GM12801 (cell line): ENCODE data around the gene ALX4.

Source experiments
- TF ChIP-seq, protein P1 (sequence below): IDR thresholded peaks from one replicate; pipeline ENCODE4 v1.5.1; 2011; ENCODE audit warnings: control low read depth; ENCODE audit not compliant: insufficient read length; ENCODE audit errors: extremely low read depth

The ALX4 gene

GRCh38 chr11:44320289-44320973, 10.5 kb upstream of the ALX4 start:
- TF ChIP-seq, protein P1, sequence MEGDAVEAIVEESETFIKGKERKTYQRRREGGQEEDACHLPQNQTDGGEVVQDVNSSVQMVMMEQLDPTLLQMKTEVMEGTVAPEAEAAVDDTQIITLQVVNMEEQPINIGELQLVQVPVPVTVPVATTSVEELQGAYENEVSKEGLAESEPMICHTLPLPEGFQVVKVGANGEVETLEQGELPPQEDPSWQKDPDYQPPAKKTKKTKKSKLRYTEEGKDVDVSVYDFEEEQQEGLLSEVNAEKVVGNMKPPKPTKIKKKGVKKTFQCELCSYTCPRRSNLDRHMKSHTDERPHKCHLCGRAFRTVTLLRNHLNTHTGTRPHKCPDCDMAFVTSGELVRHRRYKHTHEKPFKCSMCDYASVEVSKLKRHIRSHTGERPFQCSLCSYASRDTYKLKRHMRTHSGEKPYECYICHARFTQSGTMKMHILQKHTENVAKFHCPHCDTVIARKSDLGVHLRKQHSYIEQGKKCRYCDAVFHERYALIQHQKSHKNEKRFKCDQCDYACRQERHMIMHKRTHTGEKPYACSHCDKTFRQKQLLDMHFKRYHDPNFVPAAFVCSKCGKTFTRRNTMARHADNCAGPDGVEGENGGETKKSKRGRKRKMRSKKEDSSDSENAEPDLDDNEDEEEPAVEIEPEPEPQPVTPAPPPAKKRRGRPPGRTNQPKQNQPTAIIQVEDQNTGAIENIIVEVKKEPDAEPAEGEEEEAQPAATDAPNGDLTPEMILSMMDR, result no peak

DNA sequence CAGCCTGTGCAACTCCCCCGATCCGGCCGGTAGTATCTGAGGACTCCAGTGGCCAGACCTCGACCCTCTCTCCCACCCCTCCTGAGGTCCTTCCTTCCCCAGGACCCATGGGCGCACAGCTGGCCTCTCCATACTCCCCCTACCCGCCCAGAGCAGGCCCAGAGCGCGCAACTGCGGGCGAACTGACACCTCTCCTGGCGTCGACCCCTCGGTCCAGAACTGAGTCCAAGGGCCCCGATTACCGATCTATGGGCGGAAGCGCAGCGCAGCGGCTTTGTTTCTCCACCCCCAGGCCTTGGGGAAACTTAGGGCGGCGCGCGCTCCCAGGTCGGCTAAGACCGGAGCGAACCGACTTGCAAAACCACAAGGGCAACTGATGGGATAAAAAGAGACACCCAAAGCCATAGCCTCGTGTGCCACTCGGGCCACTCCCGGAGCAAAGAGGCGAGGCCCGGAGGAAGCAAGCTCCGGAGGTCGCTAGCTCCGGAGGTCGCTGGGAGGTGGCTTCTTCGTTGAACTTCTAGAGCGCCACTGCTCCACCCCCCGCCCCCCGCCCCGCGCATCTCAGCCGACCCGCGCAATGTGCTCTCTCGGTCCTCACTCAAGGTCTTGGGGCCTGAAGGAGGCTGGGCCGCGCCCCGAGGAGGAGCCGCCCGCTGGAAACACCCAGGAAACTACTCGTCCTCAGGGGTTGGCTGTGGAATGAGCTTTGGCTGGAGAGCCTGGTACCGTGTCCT, 9.8 kb upstream of the ALX4 start:
- TF ChIP-seq, protein P1, result no peak

- TF ChIP-seq, protein P1, result no peak
Measured at GRCh38 chr11:44319170-44319551, 9.2 kb upstream of the ALX4 start.

DNA sequence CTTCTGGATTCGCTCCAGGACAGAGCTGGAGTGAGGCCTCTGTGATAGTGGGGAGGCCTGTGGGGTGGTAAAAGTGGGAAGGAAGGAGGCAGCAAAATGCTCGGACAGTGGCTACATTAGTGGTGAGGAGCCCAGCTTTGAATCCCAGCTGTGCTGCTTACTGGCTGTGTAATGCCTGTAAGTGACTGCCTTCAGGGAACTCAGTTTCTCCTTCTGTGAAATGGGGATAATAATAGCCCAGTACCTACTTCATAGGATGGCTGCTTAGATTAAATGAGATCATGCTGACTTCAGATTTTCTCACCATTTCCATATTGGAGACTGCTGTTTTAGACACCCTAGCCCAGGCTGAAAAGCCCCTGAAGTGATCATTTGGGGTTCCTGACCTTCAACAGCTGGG, 8.4 kb upstream of the ALX4 start:
- TF ChIP-seq, protein P1, result no peak

DNA sequence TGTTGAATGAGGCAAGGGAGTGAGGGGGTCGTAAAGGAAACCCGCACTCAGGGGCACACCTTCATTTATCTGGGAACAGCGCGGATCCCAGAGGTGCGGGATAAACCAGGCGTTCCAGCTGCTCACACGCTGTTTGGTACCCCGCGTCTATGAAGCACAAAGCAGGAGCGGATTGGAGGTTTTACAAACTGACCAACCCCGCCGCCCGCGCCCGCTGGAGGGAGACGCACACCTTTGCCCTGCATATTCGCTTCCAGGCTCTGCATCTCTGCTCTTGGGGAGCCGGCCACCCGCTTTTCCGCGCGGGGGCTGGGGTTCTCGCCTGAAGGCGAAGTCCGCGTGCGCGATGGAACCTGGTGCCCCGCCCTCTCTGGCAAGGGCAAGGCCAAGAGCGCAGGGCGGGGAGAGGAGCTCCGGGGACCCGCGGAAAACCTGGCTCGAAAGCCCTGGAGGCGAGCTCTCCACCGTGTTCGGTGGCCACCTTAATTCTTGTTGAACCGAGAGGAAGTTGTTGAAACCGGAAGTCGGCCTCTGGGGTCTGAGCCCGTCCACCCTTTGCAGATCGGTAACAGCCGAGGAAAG, 6.8 kb upstream of the ALX4 start:
- TF ChIP-seq, protein P1, result no peak

DNA sequence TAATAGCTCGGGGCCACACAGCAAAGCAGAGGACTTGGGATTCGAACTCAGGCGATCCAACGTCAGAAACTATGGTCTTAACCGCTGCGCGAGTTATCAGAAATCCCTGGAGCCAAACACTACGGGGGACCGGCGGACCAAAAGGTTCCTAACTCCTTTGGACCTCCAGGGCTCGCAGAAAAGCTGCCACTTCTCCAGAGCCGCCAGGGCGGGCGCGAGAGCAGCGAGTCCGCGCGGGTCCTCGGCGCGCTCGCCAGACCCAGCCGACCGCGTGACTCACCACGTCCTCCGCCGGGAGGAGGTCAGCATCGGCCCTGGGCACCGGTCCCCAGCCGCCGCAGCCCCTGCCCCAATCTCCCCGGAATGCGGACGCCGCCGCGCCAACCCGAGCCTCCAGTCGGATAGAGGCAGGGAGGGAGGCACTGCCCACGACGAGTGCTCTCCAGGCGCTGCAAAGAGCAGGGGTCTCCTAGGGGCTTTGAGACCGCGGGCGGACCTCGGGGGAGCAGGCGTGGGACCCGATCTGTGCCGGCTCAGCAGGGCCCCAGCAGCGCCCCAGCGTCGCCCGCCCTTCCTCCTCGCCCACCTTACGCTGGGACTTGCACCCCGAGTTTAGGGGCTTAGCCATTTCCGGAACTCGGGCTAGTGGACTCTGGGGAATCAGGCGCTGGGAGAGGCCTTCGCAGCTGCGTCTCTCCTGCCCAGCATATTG, 6.2 kb upstream of the ALX4 start:
- TF ChIP-seq, protein P1, result no peak

DNA sequence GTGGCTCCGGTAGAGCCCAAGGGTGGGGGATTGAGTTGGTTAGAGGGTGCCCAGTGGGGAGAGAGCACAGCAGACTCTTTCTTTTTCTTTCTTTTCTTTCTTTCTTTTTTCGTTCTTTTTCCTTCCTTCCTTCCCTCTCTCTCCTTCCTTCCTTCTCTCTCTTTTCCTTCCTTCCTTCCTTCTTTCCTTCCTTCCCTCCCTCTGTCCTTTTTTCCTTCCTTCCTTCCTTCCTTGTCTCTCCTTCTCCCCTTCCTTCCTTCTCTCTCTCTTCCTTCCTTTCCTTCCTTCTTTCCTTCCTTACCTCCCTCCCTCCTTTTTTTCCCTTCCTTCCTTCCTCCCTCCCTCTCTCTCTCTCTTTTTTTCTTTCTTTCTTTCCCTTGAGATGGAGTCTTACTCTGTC, 4.8 kb upstream of the ALX4 start:
- TF ChIP-seq, protein P1, result no peak
